HepG2 (cell line): Measurements from ENCODE around the gene BLCAP. TPM values are rescaled to one million over a fixed set of nuclear protein-coding genes. Genes with fewer than 3 reads are reported as not detected.

Experiments
- ARID3A ChIP-seq: IDR thresholded peaks from 2 replicates; pipeline ENCODE4 v1.6.1; 2012; ENCODE audit warnings: low read depth, low read length, improper control_type of control experiment
- CENPBD1 ChIP-seq: sonication (generic); formaldehyde crosslinking; IDR thresholded peaks from 2 replicates; pipeline ENCODE4 v1.8.0; 2022; ENCODE audit warnings: missing genetic modification reagents, low read depth, mild to moderate bottlenecking, borderline replicate concordance
- DMAP1 ChIP-seq: IDR thresholded peaks from 2 replicates; pipeline ENCODE4 v1.6.1; 2016
- HOXA3 ChIP-seq: sonication (generic); formaldehyde crosslinking; IDR thresholded peaks from 2 replicates; pipeline ENCODE4 v1.5.0; 2020; ENCODE audit warnings: missing genetic modification reagents
- MXD1 ChIP-seq: sonication (generic); formaldehyde crosslinking; IDR thresholded peaks from 2 replicates; pipeline ENCODE4 v1.4.0; 2020; ENCODE audit warnings: mild to moderate bottlenecking, missing genetic modification reagents
- PAXIP1 ChIP-seq: sonication (generic); formaldehyde crosslinking; conservative IDR thresholded peaks from 2 replicates; pipeline ENCODE4 v1.4.0; 2020; ENCODE audit warnings: mild to moderate bottlenecking, missing genetic modification reagents, moderate library complexity
- POLR2AphosphoS2 ChIP-seq: IDR thresholded peaks from 2 replicates; pipeline ENCODE4 v1.6.1; 2011; ENCODE audit warnings: low read depth, low read length, improper control_type of control experiment
- SCMH1 ChIP-seq: sonication (generic); formaldehyde crosslinking; IDR thresholded peaks from 2 replicates; pipeline ENCODE4 v1.9.0; 2021; ENCODE audit warnings: missing genetic modification reagents, mild to moderate bottlenecking, borderline replicate concordance
- ZBTB10 ChIP-seq: sonication (generic); formaldehyde crosslinking; IDR thresholded peaks from 2 replicates; pipeline ENCODE4 v1.4.0; 2020; ENCODE audit warnings: missing genetic modification reagents, borderline replicate concordance
- ZBTB4 ChIP-seq: sonication (generic); formaldehyde crosslinking; IDR thresholded peaks from 2 replicates; pipeline ENCODE4 v1.4.0; 2020; ENCODE audit warnings: missing genetic modification reagents, mild to moderate bottlenecking, borderline replicate concordance
- ZFP36 ChIP-seq: fragments of 150-350 bp; IDR thresholded peaks from 2 replicates; pipeline ENCODE4 v1.6.1; 2018; ENCODE audit warnings: borderline replicate concordance, low read length, low read depth; ENCODE audit not compliant: partially characterized antibody
- ZNF24 ChIP-seq: fragments of 450-650 bp; IDR thresholded peaks from 2 replicates; pipeline ENCODE4 v1.6.1; 2017; ENCODE audit warnings: antibody characterized with exemption, mild to moderate bottlenecking
- ZNF296 ChIP-seq: sonication (generic); formaldehyde crosslinking; conservative IDR thresholded peaks from 2 replicates; pipeline ENCODE4 v1.5.0; 2020; ENCODE audit warnings: mild to moderate bottlenecking, missing genetic modification reagents
- ZNF451 ChIP-seq: sonication (generic); formaldehyde crosslinking; IDR thresholded peaks from 2 replicates; pipeline ENCODE4 v1.5.0; 2020; ENCODE audit warnings: mild to moderate bottlenecking, missing genetic modification reagents
- ZNF547 ChIP-seq: sonication (generic); formaldehyde crosslinking; IDR thresholded peaks from 2 replicates; pipeline ENCODE4 v1.5.1; 2020; ENCODE audit warnings: mild to moderate bottlenecking, missing genetic modification reagents
- ZNF576 ChIP-seq: sonication (generic); formaldehyde crosslinking; IDR thresholded peaks from 2 replicates; pipeline ENCODE4 v1.4.0; 2020; ENCODE audit warnings: mild to moderate bottlenecking, missing genetic modification reagents
- polyA plus RNA-seq, 8 experiments: library from polyadenylated mRNA; depleted of rRNA in 3 of 8; stranded (reverse) in 7 of 8; unstranded in 1 of 8; fragments of >200 nt; fragmentation: Illumina TruSeq in 4 of 8; extraction: Trizol in 4 of 8; gene quantifications; 2 replicates each; pipeline versions ENCODE4 v1.2.1 to v1.2.3, GENCODE V29; 2011 to 2016; ENCODE audit warnings: low read depth in 4 of 8, missing spikeins in 1 of 8, mixed read lengths in 1 of 8; ENCODE audit not compliant: insufficient read depth in 1 of 8
- total RNA-seq, 5 experiments: library from RNA; depleted of rRNA; stranded (reverse); fragments of >200 nt; fragmentation: Illumina TruSeq; extraction: Trizol; gene quantifications; 2 replicates each; pipeline ENCODE4 v1.2.3, GENCODE V29; 2016; ENCODE audit warnings: low read depth in 1 of 5

BLCAP gene
- total and polyA plus RNA-seq, 2 of the 13 experiments (the other 11 are each of a cell fraction or from before 2014, with no cell fraction given): 52.4 to 86.8 TPM

- TF ChIP-seq PAXIP1 (CRISPR knock-in tag) (no peak), ZNF24 (no peak), ZNF576 (no peak), ZNF296 (CRISPR knock-in tag) (no peak), SCMH1 (CRISPR knock-in tag) (no peak), HOXA3 (CRISPR knock-in tag) (no peak), MXD1 (CRISPR knock-in tag) (peak; percentile 70; the same call in 1 of the 2 replicates), ZNF451 (CRISPR knock-in tag) (no peak), ARID3A (no peak), DMAP1 (no peak), POLR2AphosphoS2 (no peak), CENPBD1 (CRISPR knock-in tag) (no peak), ZBTB4 (CRISPR knock-in tag) (no peak), ZFP36 (no peak), ZBTB10 (CRISPR knock-in tag) (no peak), ZNF547 (no peak)
Measured at GRCh38 chr20:37564388-37565133, 36.9 kb upstream of the BLCAP start (continued).
